GM13977 (cell line): ENCODE data around the gene BMPR1B.

ENCODE experiments used
- DNase-seq: peaks from one replicate; pipeline ENCODE4 v3.0.0; 2012; ENCODE audit warnings: low spot score
- CTCF ChIP-seq: IDR thresholded peaks from 2 replicates; pipeline ENCODE4 v1.5.1; 2012; ENCODE audit warnings: mild to moderate bottlenecking, control low read depth; ENCODE audit not compliant: insufficient read depth; ENCODE audit errors: extremely low read depth, missing control alignments
- in situ Hi-C: fragments of 300-500 bp; cut with MboI; formaldehyde crosslinking; loops from one replicate; pipeline ENCODE4 v1.12.0; 2022; ENCODE audit warnings: low sequenced_read_pairs, low pct_unique_long_range_greater_than_20kb, mixed read lengths, inconsistent platforms; ENCODE audit not compliant: unreplicated experiment

Gene BMPR1B

GRCh38 chr4:94974773-94975172 lies 217.0 kb downstream of the BMPR1B start:
- in situ Hi-C loops = no loop called here
- TF ChIP-seq CTCF = no peak
- no peak for DNase-seq

GRCh38 chr4:94976371-94977011 lies 218.7 kb downstream of the BMPR1B start:
- in situ Hi-C loops = no loop called here
- DNase-seq = no peak
- TF ChIP-seq CTCF = no peak

- in situ Hi-C loops = no loop called here
- no peak for TF ChIP-seq CTCF
- no peak for DNase-seq
Observed at GRCh38 chr4:94978904-94979303, 221.1 kb downstream of the BMPR1B start.

GRCh38 chr4:94979621-94980020 lies 221.9 kb downstream of the BMPR1B start:
- no peak for DNase-seq
- no peak for TF ChIP-seq CTCF
- in situ Hi-C loops = no loop called here

- in situ Hi-C loops = no loop called here
- TF ChIP-seq CTCF = no peak
- DNase-seq = no peak
Observed at GRCh38 chr4:94995684-94996394, 238.1 kb downstream of the BMPR1B start.

- DNase-seq = no peak
- TF ChIP-seq CTCF = no peak
- in situ Hi-C loops = no loop called here
Observed at GRCh38 chr4:95000076-95000648, 242.4 kb downstream of the BMPR1B start.
